ENCODE results near the gene RND1. TPM values are rescaled to one million over a fixed set of nuclear protein-coding genes. Genes with fewer than 3 reads are reported as not detected.

RND1 gene
- total and polyA plus RNA-seq, 2 of the 13 experiments (the other 11 are each of a cell fraction or from before 2014, with no cell fraction given): 1.8 to 1.9 TPM

DNA sequence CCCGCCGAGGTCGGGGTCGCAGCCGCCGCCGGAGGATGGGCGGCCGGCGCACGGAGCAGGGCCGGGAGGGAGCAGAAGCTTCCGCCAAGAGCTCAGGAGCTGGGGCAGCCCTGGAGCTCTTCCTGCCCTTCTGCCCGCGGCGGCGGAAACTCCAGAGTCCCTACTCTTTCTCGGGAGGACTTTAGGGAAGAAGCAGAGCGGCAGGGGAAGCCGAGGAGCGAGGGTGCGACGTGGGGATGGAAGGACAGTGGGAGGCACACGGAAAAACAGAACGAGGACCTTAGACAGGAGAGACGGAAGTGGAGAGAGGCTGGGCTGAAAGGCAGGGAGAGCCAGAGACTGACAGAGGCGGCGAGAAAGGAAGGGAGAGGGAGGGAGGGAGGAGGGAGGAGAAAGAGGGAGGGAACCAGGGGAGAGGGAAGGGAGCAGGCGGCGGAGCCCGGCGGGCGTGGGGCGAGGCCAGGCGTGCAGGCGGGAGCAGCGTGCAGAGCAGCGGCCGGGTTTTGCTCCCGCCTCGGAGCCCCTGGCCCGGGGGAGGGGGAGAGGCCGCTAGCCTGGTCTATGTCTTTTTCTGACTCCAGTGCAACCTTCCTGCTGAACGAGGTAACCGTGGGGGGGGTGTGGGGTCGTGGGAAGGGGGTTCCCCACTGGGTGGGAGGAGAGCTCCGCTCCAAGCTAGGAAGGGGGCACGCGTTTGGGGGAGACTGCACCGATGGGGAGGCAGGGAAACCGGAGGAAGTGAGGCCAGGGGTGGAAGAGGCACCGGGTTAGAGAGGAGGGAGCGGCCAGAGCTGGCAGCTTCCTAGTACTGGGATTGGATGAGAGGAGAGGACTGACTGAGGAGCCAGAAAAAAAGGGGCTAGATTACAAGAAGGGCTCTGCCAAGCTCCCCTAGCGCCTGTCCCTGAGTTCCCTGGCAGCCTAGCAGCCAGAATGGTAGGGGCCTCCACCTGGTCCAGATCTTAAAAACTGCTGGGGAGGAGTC is 50.3 kb downstream of the RND1 start (continued):
- TF ChIP-seq HOXA9 (CRISPR knock-in tag; IDR thresholded peaks at IDR 0.05; ENCODE audit: borderline replicate concordance): no peak
- TF ChIP-seq SP4 (CRISPR knock-in tag; IDR thresholded peaks at IDR 0.05): peak; percentile 3; the same call in 1 of the 2 replicates
- no peak for TF ChIP-seq MAFG (CRISPR knock-in tag; IDR thresholded peaks at IDR 0.05)
- TF ChIP-seq, protein P1, sequence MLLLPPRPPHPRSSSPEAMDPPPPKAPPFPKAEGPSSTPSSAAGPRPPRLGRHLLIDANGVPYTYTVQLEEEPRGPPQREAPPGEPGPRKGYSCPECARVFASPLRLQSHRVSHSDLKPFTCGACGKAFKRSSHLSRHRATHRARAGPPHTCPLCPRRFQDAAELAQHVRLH (CRISPR knock-in tag; IDR thresholded peaks at IDR 0.05; ENCODE audit: borderline replicate concordance, low read depth): no peak
- TF ChIP-seq, protein P2, sequence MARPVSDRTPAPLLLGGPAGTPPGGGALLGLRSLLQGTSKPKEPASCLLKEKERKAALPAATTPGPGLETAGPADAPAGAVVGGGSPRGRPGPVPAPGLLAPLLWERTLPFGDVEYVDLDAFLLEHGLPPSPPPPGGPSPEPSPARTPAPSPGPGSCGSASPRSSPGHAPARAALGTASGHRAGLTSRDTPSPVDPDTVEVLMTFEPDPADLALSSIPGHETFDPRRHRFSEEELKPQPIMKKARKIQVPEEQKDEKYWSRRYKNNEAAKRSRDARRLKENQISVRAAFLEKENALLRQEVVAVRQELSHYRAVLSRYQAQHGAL (CRISPR knock-in tag; IDR thresholded peaks at IDR 0.05; ENCODE audit: not compliant biosample characterization): no peak
- no peak for TF ChIP-seq ZNF160 (CRISPR knock-in tag; IDR thresholded peaks at IDR 0.05)
- no peak for TF ChIP-seq MYNN (CRISPR knock-in tag; IDR thresholded peaks at IDR 0.05; ENCODE audit: low read depth)
- no peak for TF ChIP-seq PAF1 (CRISPR knock-in tag; IDR thresholded peaks at IDR 0.05)
- TF ChIP-seq POGZ (CRISPR knock-in tag; IDR thresholded peaks at IDR 0.05): no peak
- TF ChIP-seq MEF2D (CRISPR knock-in tag; IDR thresholded peaks at IDR 0.05): no peak
- no peak for TF ChIP-seq ZNF260 (CRISPR knock-in tag; IDR thresholded peaks at IDR 0.05; ENCODE audit: borderline replicate concordance, low read depth)
- no peak for TF ChIP-seq ELF4 (CRISPR knock-in tag; IDR thresholded peaks at IDR 0.05; ENCODE audit: borderline replicate concordance)
- no peak for TF ChIP-seq HMG20B (CRISPR knock-in tag; conservative IDR thresholded peaks at IDR 0.05)
- no peak for TF ChIP-seq ARNT (IDR thresholded peaks at IDR 0.05)
- TF ChIP-seq, protein P3, sequence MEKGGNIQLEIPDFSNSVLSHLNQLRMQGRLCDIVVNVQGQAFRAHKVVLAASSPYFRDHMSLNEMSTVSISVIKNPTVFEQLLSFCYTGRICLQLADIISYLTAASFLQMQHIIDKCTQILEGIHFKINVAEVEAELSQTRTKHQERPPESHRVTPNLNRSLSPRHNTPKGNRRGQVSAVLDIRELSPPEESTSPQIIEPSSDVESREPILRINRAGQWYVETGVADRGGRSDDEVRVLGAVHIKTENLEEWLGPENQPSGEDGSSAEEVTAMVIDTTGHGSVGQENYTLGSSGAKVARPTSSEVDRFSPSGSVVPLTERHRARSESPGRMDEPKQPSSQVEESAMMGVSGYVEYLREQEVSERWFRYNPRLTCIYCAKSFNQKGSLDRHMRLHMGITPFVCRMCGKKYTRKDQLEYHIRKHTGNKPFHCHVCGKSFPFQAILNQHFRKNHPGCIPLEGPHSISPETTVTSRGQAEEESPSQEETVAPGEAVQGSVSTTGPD (CRISPR knock-in tag; IDR thresholded peaks at IDR 0.05): no peak
- no peak for TF ChIP-seq MEIS1 (CRISPR knock-in tag; IDR thresholded peaks at IDR 0.05; ENCODE audit: borderline replicate concordance)
- TF ChIP-seq ZNF264 (CRISPR knock-in tag; IDR thresholded peaks at IDR 0.05): no peak
- TF ChIP-seq, protein P4, sequence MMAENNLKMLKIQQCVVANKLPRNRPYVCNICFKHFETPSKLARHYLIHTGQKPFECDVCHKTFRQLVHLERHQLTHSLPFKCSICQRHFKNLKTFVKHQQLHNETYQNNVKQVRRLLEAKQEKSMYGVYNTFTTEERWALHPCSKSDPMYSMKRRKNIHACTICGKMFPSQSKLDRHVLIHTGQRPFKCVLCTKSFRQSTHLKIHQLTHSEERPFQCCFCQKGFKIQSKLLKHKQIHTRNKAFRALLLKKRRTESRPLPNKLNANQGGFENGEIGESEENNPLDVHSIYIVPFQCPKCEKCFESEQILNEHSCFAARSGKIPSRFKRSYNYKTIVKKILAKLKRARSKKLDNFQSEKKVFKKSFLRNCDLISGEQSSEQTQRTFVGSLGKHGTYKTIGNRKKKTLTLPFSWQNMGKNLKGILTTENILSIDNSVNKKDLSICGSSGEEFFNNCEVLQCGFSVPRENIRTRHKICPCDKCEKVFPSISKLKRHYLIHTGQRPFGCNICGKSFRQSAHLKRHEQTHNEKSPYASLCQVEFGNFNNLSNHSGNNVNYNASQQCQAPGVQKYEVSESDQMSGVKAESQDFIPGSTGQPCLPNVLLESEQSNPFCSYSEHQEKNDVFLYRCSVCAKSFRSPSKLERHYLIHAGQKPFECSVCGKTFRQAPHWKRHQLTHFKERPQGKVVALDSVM (CRISPR knock-in tag; IDR thresholded peaks at IDR 0.05): 0 out of 2 replicates have a peak, but pooled peaks have one; percentile 16
- no peak for TF ChIP-seq NBN (conservative IDR thresholded peaks at IDR 0.05)
- TF ChIP-seq, protein P5, sequence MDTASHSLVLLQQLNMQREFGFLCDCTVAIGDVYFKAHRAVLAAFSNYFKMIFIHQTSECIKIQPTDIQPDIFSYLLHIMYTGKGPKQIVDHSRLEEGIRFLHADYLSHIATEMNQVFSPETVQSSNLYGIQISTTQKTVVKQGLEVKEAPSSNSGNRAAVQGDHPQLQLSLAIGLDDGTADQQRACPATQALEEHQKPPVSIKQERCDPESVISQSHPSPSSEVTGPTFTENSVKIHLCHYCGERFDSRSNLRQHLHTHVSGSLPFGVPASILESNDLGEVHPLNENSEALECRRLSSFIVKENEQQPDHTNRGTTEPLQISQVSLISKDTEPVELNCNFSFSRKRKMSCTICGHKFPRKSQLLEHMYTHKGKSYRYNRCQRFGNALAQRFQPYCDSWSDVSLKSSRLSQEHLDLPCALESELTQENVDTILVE (CRISPR knock-in tag; IDR thresholded peaks at IDR 0.05): no peak
- no peak for TF ChIP-seq SSRP1 (CRISPR knock-in tag; IDR thresholded peaks at IDR 0.05)
- no peak for TF ChIP-seq FOXA3 (CRISPR knock-in tag; IDR thresholded peaks at IDR 0.05)
- TF ChIP-seq ZNF652 (CRISPR knock-in tag; IDR thresholded peaks at IDR 0.05; ENCODE audit: borderline replicate concordance, low read depth): no peak
- TF ChIP-seq, protein P6, sequence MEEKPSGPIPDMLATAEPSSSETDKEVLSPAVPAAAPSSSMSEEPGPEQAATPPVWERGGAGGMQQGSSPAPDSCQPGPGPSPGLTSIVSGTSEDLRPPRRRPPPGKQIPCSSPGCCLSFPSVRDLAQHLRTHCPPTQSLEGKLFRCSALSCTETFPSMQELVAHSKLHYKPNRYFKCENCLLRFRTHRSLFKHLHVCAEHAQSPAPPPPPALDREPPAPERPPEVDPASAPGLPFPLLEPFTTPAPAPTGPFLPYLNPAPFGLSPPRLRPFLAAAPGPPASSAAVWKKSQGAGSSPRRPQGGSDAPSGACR (CRISPR knock-in tag; IDR thresholded peaks at IDR 0.05): no peak
- no peak; the same call in 1 of the 2 replicates for TF ChIP-seq KAT8 (CRISPR knock-in tag; IDR thresholded peaks at IDR 0.05)

All from HepG2 (cell line).